HG02571 (cell line): ENCODE results near the gene RNF6.

Experiments
- ATAC-seq: cut with Tn5 transposase; IDR thresholded peaks from one replicate; pipeline ENCODE4 v1.9.1; 2021; ENCODE audit warnings: mild to moderate bottlenecking, moderate library complexity; ENCODE audit not compliant: unreplicated experiment

Gene RNF6

GRCh38 chr13:26168237-26168814 is 53.8 kb downstream of the RNF6 start:
- no peak for ATAC-seq

GRCh38 chr13:26163812-26164211 is 58.3 kb downstream of the RNF6 start:
- ATAC-seq: no peak
